Astrocyte (in vitro differentiated cells and primary cell): ENCODE results near the gene PIGL.

ENCODE experiments used
- CTCF ChIP-seq: IDR thresholded peaks from 2 replicates; pipeline ENCODE4 v1.5.1; 2011; ENCODE audit warnings: low read depth, mild to moderate bottlenecking, inconsistent platforms, low read length, moderate library complexity; ENCODE audit not compliant: insufficient read depth
- EZH2 ChIP-seq: IDR thresholded peaks from 2 replicates; pipeline ENCODE4 v1.6.1; 2012; ENCODE audit warnings: mild to moderate bottlenecking, low read length, inconsistent platforms; ENCODE audit not compliant: insufficient read depth

DNA sequence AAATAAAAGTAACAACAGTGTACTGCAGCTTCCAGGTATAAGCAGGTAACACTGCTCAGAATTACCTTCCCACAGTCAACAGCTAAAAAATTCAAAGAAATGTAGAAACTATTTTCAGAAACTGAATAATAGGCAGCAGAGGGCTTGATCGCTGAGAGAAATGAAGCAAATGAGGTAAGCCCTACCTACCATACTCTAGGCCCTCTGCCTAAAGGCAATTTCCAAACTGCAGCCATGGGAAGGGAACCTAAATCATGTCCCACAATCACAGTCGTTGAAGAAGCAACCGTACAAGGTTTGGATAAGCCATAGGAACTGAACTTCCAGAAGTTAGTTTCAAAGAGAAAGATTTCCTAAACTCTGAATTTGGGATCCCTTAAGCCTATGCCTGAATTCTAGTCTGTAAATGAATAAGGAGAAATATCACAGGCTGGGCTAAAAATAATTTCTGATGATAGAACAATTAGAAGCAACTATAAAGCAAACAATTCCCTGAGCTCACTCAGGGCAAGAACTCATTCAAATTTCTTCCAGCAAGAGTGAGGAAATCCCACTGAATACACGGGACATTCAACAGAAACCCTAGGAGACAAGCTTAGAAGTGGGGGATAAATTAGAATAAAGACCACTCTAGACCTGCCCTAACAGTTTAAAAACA lies 26.2 kb upstream of the PIGL start:
- no peak for TF ChIP-seq CTCF
- no peak for TF ChIP-seq EZH2
